IMR-90 (cell line): Measurements from ENCODE around the gene RDH11. TPM values are rescaled to one million over a fixed set of nuclear protein-coding genes. Genes with fewer than 3 reads are reported as not detected.

Source experiments
- ATAC-seq: fragments of 200-7000 bp; cut with Tn5 transposase; 2 replicates; pipeline ENCODE4 v1.9.1; 2020; ENCODE audit warnings: low read depth, mild to moderate bottlenecking, moderate library complexity
- BruUV-seq: library from RNA; stranded (reverse); fragments of 400-500 nt; replicated peaks from 2 replicates; lab custom pipeline; 2021; lab: Mats Ljungman, UMichigan
- CTCF ChIA-PET: fragments of 300-600 bp; formaldehyde crosslinking; extraction: SDS; loops from one replicate; lab custom pipeline; 2021; ENCODE audit warnings: antibody characterized with exemption; lab: Yijun Ruan, JAX
- POLR2A ChIA-PET: fragments of 300-600 bp; sonication (Branson Sonifier 250); formaldehyde crosslinking; loops from one replicate; lab custom pipeline; 2022; ENCODE audit warnings: antibody characterized with exemption; ENCODE audit not compliant: unreplicated experiment; lab: Charles Lee
- DNase-seq: peaks from one replicate; pipeline ENCODE4 v3.0.0; 2013
- H2AFZ ChIP-seq: replicated peaks from 2 replicates; pipeline ENCODE3; 2013; ENCODE audit warnings: low read length, mild to moderate bottlenecking; ENCODE audit not compliant: poor library complexity
- H2AK5ac ChIP-seq: 2 replicates; pipeline ENCODE4 v1.6.1; 2013; ENCODE audit warnings: low read depth, low read length, inconsistent platforms
- H2AK9ac ChIP-seq: replicated peaks from 2 replicates; pipeline ENCODE3; 2013; ENCODE audit warnings: mild to moderate bottlenecking, low read depth, low read length, moderate library complexity; ENCODE audit not compliant: poor library complexity
- H2BK120ac ChIP-seq: 2 replicates; pipeline ENCODE4 v1.6.1; 2013; ENCODE audit warnings: low read depth, low read length, inconsistent platforms
- H2BK15ac ChIP-seq: 3 replicates; pipeline ENCODE4 v1.6.1; 2013; ENCODE audit warnings: low read depth, low read length, inconsistent platforms
- H2BK20ac ChIP-seq: 2 replicates; pipeline ENCODE4 v1.6.1; 2013; ENCODE audit warnings: low read depth, mild to moderate bottlenecking, inconsistent platforms, low read length, moderate library complexity
- H2BK5ac ChIP-seq: 2 replicates; pipeline ENCODE4 v1.6.1; 2013; ENCODE audit warnings: mild to moderate bottlenecking, low read depth, low read length, inconsistent platforms; ENCODE audit not compliant: poor library complexity, severe bottlenecking
- H3K14ac ChIP-seq: replicated peaks from 2 replicates; pipeline ENCODE4 v1.6.1; 2013; ENCODE audit warnings: low read depth, low read length, inconsistent platforms
- H3K18ac ChIP-seq: 2 replicates; pipeline ENCODE4 v1.6.1; 2013; ENCODE audit warnings: low read depth, low read length, control low read depth
- H3K23ac ChIP-seq: 2 replicates; pipeline ENCODE4 v1.6.1; 2013; ENCODE audit warnings: low read depth, low read length, inconsistent platforms
- H3K27ac ChIP-seq: 2 replicates; pipeline ENCODE4 v1.5.1; 2013; ENCODE audit warnings: mild to moderate bottlenecking, control low read depth, low read length; ENCODE audit not compliant: insufficient read depth
- H3K27me3 ChIP-seq: 2 replicates; pipeline ENCODE4 v1.6.1; 2013; ENCODE audit warnings: low read length; ENCODE audit not compliant: control insufficient read depth, insufficient read depth
- H3K36me3 ChIP-seq: 2 replicates; pipeline ENCODE4 v1.6.1; 2013; ENCODE audit warnings: low read length, mixed read lengths; ENCODE audit not compliant: control insufficient read depth, insufficient read depth
- H3K4ac ChIP-seq: 2 replicates; pipeline ENCODE4 v1.6.1; 2013; ENCODE audit warnings: low read depth, low read length, inconsistent platforms
- H3K4me1 ChIP-seq: 2 replicates; pipeline ENCODE4 v1.6.1; 2013; ENCODE audit warnings: low read length, mixed read lengths; ENCODE audit not compliant: control insufficient read depth, insufficient read depth
- H3K4me2 ChIP-seq: 2 replicates; pipeline ENCODE4 v1.6.1; 2013; ENCODE audit warnings: low read depth, mild to moderate bottlenecking, control low read depth, low read length, moderate library complexity
- H3K4me3 ChIP-seq: 2 replicates; pipeline ENCODE4 v1.5.1; 2013; ENCODE audit warnings: low read depth, mild to moderate bottlenecking, control low read depth, low read length, moderate library complexity; ENCODE audit not compliant: insufficient read depth
- H3K56ac ChIP-seq: 2 replicates; pipeline ENCODE4 v1.6.1; 2013; ENCODE audit warnings: low read length, inconsistent platforms; ENCODE audit not compliant: insufficient read depth; ENCODE audit errors: extremely low read depth
- H3K79me1 ChIP-seq, 2 experiments: 2 replicates each; pipeline ENCODE4 v1.6.1; 2013; ENCODE audit warnings: low read length in 2 of 2, inconsistent platforms in 1 of 2, low read depth in 1 of 2
- H3K9ac ChIP-seq: 2 replicates; pipeline ENCODE4 v1.6.1; 2013; ENCODE audit warnings: low read depth, low read length, control low read depth
- H3K9me1 ChIP-seq: 2 replicates; pipeline ENCODE4 v1.6.1; 2013; ENCODE audit warnings: low read length, inconsistent platforms; ENCODE audit not compliant: insufficient read depth
- H3K9me3 ChIP-seq: 2 replicates; pipeline ENCODE4 v1.6.1; 2013; ENCODE audit warnings: low read length; ENCODE audit not compliant: control insufficient read depth, insufficient read depth
- H4K20me1 ChIP-seq: 2 replicates; pipeline ENCODE4 v1.6.1; 2013; ENCODE audit warnings: low read length, inconsistent platforms; ENCODE audit not compliant: insufficient read depth
- H4K5ac ChIP-seq: 2 replicates; pipeline ENCODE4 v1.6.1; 2013; ENCODE audit warnings: mild to moderate bottlenecking, low read depth, low read length, control low read depth
- H4K8ac ChIP-seq, 2 experiments: 2 replicates each; pipeline ENCODE4 v1.6.1; 2013; ENCODE audit warnings: low read depth in 2 of 2, low read length in 2 of 2, control low read depth in 1 of 2, inconsistent platforms in 1 of 2
- H4K91ac ChIP-seq: 2 replicates; pipeline ENCODE4 v1.6.1; 2013; ENCODE audit warnings: low read depth, low read length, inconsistent platforms; ENCODE audit not compliant: insufficient read depth
- BHLHE40 ChIP-seq: fragments of 150-350 bp; IDR thresholded peaks from 2 replicates; pipeline ENCODE4 v1.6.1; 2016; ENCODE audit warnings: mild to moderate bottlenecking, low read depth, low read length
- CEBPB ChIP-seq: IDR thresholded peaks from 2 replicates; pipeline ENCODE4 v1.6.1; 2012; ENCODE audit warnings: low read depth, low read length, improper control_type of control experiment
- CHD1 ChIP-seq: IDR thresholded peaks from 2 replicates; pipeline ENCODE4 v1.6.1; 2012; ENCODE audit warnings: low read depth, low read length, improper control_type of control experiment
- FOS ChIP-seq: fragments of 150-350 bp; IDR thresholded peaks from 2 replicates; pipeline ENCODE4 v1.6.1; 2016; ENCODE audit warnings: low read depth, low read length
- MAFK ChIP-seq: IDR thresholded peaks from 2 replicates; pipeline ENCODE4 v1.6.1; 2012; ENCODE audit warnings: low read depth, low read length, improper control_type of control experiment
- MAZ ChIP-seq: IDR thresholded peaks from 2 replicates; pipeline ENCODE4 v1.6.1; 2012; ENCODE audit warnings: low read depth, mild to moderate bottlenecking, low read length, improper control_type of control experiment, moderate library complexity, borderline replicate concordance
- MXI1 ChIP-seq: IDR thresholded peaks from 2 replicates; pipeline ENCODE4 v1.6.1; 2012; ENCODE audit warnings: low read depth, mild to moderate bottlenecking, low read length, moderate library complexity, borderline replicate concordance
- NFE2L2 ChIP-seq: fragments of 150-350 bp; IDR thresholded peaks from 2 replicates; pipeline ENCODE4 v1.6.1; 2016; ENCODE audit warnings: low read depth, mild to moderate bottlenecking, low read length
- POLR2A ChIP-seq: IDR thresholded peaks from 2 replicates; pipeline ENCODE4 v1.6.1; 2012; ENCODE audit warnings: mild to moderate bottlenecking, low read depth, low read length
- RAD21 ChIP-seq: IDR thresholded peaks from 2 replicates; pipeline ENCODE4 v1.6.1; 2012; ENCODE audit warnings: low read length, improper control_type of control experiment
- RCOR1 ChIP-seq: IDR thresholded peaks from 2 replicates; pipeline ENCODE4 v1.6.1; 2012; ENCODE audit warnings: mild to moderate bottlenecking, low read length, improper control_type of control experiment; ENCODE audit not compliant: insufficient replicate concordance
- RFX5 ChIP-seq: IDR thresholded peaks from 2 replicates; pipeline ENCODE4 v1.8.0; 2012; ENCODE audit warnings: low read depth, mild to moderate bottlenecking, low read length, moderate library complexity
- SMC3 ChIP-seq: fragments of 150-350 bp; IDR thresholded peaks from 2 replicates; pipeline ENCODE4 v1.6.1; 2016; ENCODE audit warnings: low read depth, mild to moderate bottlenecking, antibody characterized with exemption, low read length, moderate library complexity
- WGBS, 2 experiments: methylation state at CpG; one replicate each; pipeline versions ENCODE4 v1.1.5 to v1.1.7; 2013; ENCODE audit warnings: missing lambda C conversion rate in 2 of 2; ENCODE audit not compliant: insufficient read length in 1 of 2; ENCODE audit errors: extremely low coverage in 2 of 2; 5-methylcytosine and 5-hydroxymethylcytosine counted together
- dilution Hi-C: fragments of 300-500 bp; cut with HindIII; formaldehyde crosslinking; loops from one replicate; pipeline ENCODE4 v1.14.3; 2018; ENCODE audit warnings: low sequenced_read_pairs; ENCODE audit not compliant: unreplicated experiment
- in situ Hi-C: fragments of 300-500 bp; cut with MboI; formaldehyde crosslinking; loops from 3 replicates; pipeline ENCODE4 v1.14.3; 2019; ENCODE audit warnings: low sequenced_read_pairs, inconsistent platforms, mixed read lengths
- intact Hi-C: fragments of 100-400 bp; cut with micrococcal nuclease; formaldehyde crosslinking; loops from 2 replicates; pipeline ENCODE4 v1.10.0; 2022
- polyA plus RNA-seq, 3 experiments: library from polyadenylated mRNA; depleted of rRNA; stranded (reverse); fragments of >200 nt; gene quantifications; 2 replicates each; pipeline ENCODE4 v1.2.3, GENCODE V29; 2012; ENCODE audit warnings: low replicate concordance in 1 of 3
- total RNA-seq: library from RNA; depleted of rRNA; stranded (reverse); fragments of >200 nt; gene quantifications from 2 replicates; pipeline ENCODE4 v1.2.3, GENCODE V29; 2012
- TF ChIP-seq, protein P1 (sequence below): fragments of 150-350 bp; IDR thresholded peaks from 2 replicates; pipeline ENCODE4 v1.6.1; 2017; ENCODE audit warnings: mild to moderate bottlenecking, antibody characterized with exemption, low read length, low read depth
- TF ChIP-seq, protein P2 (sequence below): conservative IDR thresholded peaks from 2 replicates; pipeline ENCODE4 v1.5.1; 2012; ENCODE audit warnings: mild to moderate bottlenecking, low read depth, low read length, improper control_type of control experiment
- TF ChIP-seq, protein P3 (sequence below): fragments of 150-350 bp; IDR thresholded peaks from 2 replicates; pipeline ENCODE4 v1.6.1; 2016; ENCODE audit warnings: low read depth, mild to moderate bottlenecking, low read length, moderate library complexity, borderline replicate concordance

Gene RDH11
- total and polyA plus RNA-seq, 2 of the 4 experiments (the other 2 are of a cell fraction), result 77.3 to 149 TPM

DNA sequence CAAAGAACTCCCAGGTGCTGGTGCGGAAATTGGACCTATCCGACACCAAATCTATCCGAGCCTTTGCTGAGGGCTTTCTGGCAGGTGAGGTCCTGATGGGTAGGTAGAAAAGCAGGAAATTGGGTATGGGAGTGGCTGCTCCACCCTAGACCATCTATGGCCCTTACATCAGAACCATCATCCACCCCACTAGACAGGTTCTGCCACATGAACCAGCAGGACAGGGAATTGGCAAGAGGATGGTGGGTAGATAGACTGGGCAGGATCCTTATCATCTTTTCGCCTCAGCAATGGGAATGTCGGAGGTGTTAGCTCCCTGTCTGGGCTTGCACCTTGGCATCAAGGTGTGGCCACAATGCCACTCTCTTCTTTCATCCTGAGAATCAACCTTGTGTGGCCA lies 29.6 kb upstream of the RDH11 start:
- in situ Hi-C loops, result no loop called here

More for the DNA sequence above, 29.6 kb upstream of the RDH11 start:
- Histone ChIP-seq H2AK5ac (no peak overlapping the region), H2BK20ac (no peak overlapping the region), H3K79me1 (no peaks in the 10 kb centered on the region), H3K14ac (no peak overlapping the region), H3K4me2 (no peak overlapping the region), H2BK15ac (no peak overlapping the region), H3K9me3 (0 out of 2 replicates have a peak, but pooled peaks cover 4% of the 10 kb centered on the region), H4K20me1 (no peaks in the 10 kb centered on the region), H3K18ac (no peak overlapping the region), H3K4me3 (no peak overlapping the region), H3K23ac (no peak overlapping the region), H3K36me3 (no peaks in the 10 kb centered on the region), H4K5ac (no peak overlapping the region), H3K27me3 (peaks cover 64% of the 10 kb centered on the region), H3K4ac (no peak overlapping the region), H3K56ac (no peak overlapping the region), H3K9ac (no peak overlapping the region), H3K27ac (no peak overlapping the region), H4K8ac (no peak overlapping the region), H2AK9ac (no peak overlapping the region), H3K9me1 (no peaks in the 10 kb centered on the region), H2BK120ac (no peak overlapping the region), H2AFZ (no peak overlapping the region), H4K91ac (no peak overlapping the region), H3K4me1 (no peaks in the 10 kb centered on the region), H2BK5ac (no peak overlapping the region)
- intact Hi-C loops, result no loop called here
- no CpG with 5 or more reads among the region's 5 CpGs for WGBS, 2 experiments
- no peak for TF ChIP-seq BHLHE40
- TF ChIP-seq CEBPB, result no peak
- no peak for TF ChIP-seq MAZ
- TF ChIP-seq, protein P1, sequence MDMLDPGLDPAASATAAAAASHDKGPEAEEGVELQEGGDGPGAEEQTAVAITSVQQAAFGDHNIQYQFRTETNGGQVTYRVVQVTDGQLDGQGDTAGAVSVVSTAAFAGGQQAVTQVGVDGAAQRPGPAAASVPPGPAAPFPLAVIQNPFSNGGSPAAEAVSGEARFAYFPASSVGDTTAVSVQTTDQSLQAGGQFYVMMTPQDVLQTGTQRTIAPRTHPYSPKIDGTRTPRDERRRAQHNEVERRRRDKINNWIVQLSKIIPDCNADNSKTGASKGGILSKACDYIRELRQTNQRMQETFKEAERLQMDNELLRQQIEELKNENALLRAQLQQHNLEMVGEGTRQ, result no peak
- TF ChIP-seq NFE2L2, result no peak
- no peak for TF ChIP-seq RCOR1
- no peak for TF ChIP-seq SMC3
- TF ChIP-seq FOS, result no peak
- no peak for TF ChIP-seq RFX5
- no peak for TF ChIP-seq CHD1
- TF ChIP-seq MXI1, result no peak
- TF ChIP-seq, protein P2, sequence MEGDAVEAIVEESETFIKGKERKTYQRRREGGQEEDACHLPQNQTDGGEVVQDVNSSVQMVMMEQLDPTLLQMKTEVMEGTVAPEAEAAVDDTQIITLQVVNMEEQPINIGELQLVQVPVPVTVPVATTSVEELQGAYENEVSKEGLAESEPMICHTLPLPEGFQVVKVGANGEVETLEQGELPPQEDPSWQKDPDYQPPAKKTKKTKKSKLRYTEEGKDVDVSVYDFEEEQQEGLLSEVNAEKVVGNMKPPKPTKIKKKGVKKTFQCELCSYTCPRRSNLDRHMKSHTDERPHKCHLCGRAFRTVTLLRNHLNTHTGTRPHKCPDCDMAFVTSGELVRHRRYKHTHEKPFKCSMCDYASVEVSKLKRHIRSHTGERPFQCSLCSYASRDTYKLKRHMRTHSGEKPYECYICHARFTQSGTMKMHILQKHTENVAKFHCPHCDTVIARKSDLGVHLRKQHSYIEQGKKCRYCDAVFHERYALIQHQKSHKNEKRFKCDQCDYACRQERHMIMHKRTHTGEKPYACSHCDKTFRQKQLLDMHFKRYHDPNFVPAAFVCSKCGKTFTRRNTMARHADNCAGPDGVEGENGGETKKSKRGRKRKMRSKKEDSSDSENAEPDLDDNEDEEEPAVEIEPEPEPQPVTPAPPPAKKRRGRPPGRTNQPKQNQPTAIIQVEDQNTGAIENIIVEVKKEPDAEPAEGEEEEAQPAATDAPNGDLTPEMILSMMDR, result no peak
- TF ChIP-seq MAFK, result no peak
- no peak for TF ChIP-seq POLR2A
- TF ChIP-seq, protein P3, sequence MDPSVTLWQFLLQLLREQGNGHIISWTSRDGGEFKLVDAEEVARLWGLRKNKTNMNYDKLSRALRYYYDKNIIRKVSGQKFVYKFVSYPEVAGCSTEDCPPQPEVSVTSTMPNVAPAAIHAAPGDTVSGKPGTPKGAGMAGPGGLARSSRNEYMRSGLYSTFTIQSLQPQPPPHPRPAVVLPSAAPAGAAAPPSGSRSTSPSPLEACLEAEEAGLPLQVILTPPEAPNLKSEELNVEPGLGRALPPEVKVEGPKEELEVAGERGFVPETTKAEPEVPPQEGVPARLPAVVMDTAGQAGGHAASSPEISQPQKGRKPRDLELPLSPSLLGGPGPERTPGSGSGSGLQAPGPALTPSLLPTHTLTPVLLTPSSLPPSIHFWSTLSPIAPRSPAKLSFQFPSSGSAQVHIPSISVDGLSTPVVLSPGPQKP, result no peak
- TF ChIP-seq RAD21, result no peak
- dilution Hi-C loops, result no loop called here
- no peak for ATAC-seq
- BruUV-seq, result no TSS peak
- no peak for DNase-seq
- CTCF ChIA-PET, result no interaction called here
- POLR2A ChIA-PET, result no interaction called here
